ENCODE measurements around the gene SPAM1. TPM values are rescaled to one million over a fixed set of nuclear protein-coding genes. Genes with fewer than 3 reads are reported as not detected.
"Not testable (repeated sequence)": the region's sequence is repeated elsewhere in the genome, so short reads cannot be mapped to it uniquely, and the experiment has no call there.

SPAM1 gene
- total RNA-seq, 2 experiments from 2014 or later = not detected

GRCh38 chr7:123998921-123999320, 73.9 kb downstream of the SPAM1 start:
- no peak overlapping the region for H3K27ac ChIP-seq (ENCODE audit: low read depth in 1 of 2, low read length in 2 of 2)
- DNase-seq = no peak
- intact Hi-C loops (cut with DNase I, micrococcal nuclease) = no loop called here
- H3K4me1 ChIP-seq (ENCODE audit: insufficient read depth, low read length) = no peaks in the 10 kb centered on the region
- peaks cover 0 to 5% of the 10 kb centered on the region in 2 experiments for H3K9me3 ChIP-seq (ENCODE audit: control insufficient read depth in 1 of 2, insufficient read depth in 1 of 2, low read length in 2 of 2)
- ATAC-seq (ENCODE audit: poor library complexity) = no peak
- Mint-ChIP-seq H3K27me3 (no peaks in the 10 kb centered on the region), H3K4me1 (ENCODE audit: low read depth) (no peaks in the 10 kb centered on the region), H3K36me3 (ENCODE audit: low read depth) (no peaks in the 10 kb centered on the region), H3K9me3 (peaks cover 13% of the 10 kb centered on the region), H3K27ac (no peak overlapping the region), H3K4me3 (no peak overlapping the region)
- H3K4me3 ChIP-seq (ENCODE audit: low read length) = no peak overlapping the region
- no peaks in the 10 kb centered on the region for H3K27me3 ChIP-seq (ENCODE audit: control insufficient read depth in 1 of 2, insufficient read depth in 2 of 2, low read length in 2 of 2)
- no peaks in the 10 kb centered on the region for H3K36me3 ChIP-seq (ENCODE audit: insufficient read depth, low read length)
- ChIA-PET CTCF (no interaction called here), POLR2A (no interaction called here)
- no peak for TF ChIP-seq CTCF (IDR thresholded peaks at IDR 0.05)

- Mint-ChIP-seq H3K36me3 (ENCODE audit: low read depth) (no peaks in the 10 kb centered on the region), H3K4me1 (ENCODE audit: low read depth) (no peaks in the 10 kb centered on the region), H3K4me3 (no peak overlapping the region), H3K27ac (no peak overlapping the region), H3K9me3 (peaks cover 13% of the 10 kb centered on the region), H3K27me3 (no peaks in the 10 kb centered on the region)
- H3K27me3 ChIP-seq (ENCODE audit: control insufficient read depth in 1 of 2, insufficient read depth in 2 of 2, low read length in 2 of 2) = no peaks in the 10 kb centered on the region
- intact Hi-C loops (cut with DNase I, micrococcal nuclease) = no loop called here
- no peaks in the 10 kb centered on the region for H3K36me3 ChIP-seq (ENCODE audit: insufficient read depth, low read length)
- TF ChIP-seq CTCF (IDR thresholded peaks at IDR 0.05) = no peak
- no peak for DNase-seq
- peaks cover 5% of the 10 kb centered on the region in 2 experiments for H3K9me3 ChIP-seq (ENCODE audit: control insufficient read depth in 1 of 2, insufficient read depth in 1 of 2, low read length in 2 of 2)
- no peak for ATAC-seq (ENCODE audit: poor library complexity)
- H3K27ac ChIP-seq (ENCODE audit: low read depth in 1 of 2, low read length in 2 of 2) = no peak overlapping the region
- no peak overlapping the region for H3K4me3 ChIP-seq (ENCODE audit: low read length)
- no peaks in the 10 kb centered on the region for H3K4me1 ChIP-seq (ENCODE audit: insufficient read depth, low read length)
- ChIA-PET POLR2A (no interaction called here), CTCF (no interaction called here)
Observed at GRCh38 chr7:123999703-124000102, 74.7 kb downstream of the SPAM1 start.

- ATAC-seq (ENCODE audit: poor library complexity); H3K4me1 ChIP-seq (ENCODE audit: insufficient read depth, low read length); H3K9me3 Mint-ChIP-seq; H3K36me3 Mint-ChIP-seq (ENCODE audit: low read depth); H3K4me1 Mint-ChIP-seq (ENCODE audit: low read depth); H3K36me3 ChIP-seq (ENCODE audit: insufficient read depth, low read length); H3K27me3 Mint-ChIP-seq; H3K9me3 ChIP-seq (ENCODE audit: control insufficient read depth in 1 of 2, insufficient read depth in 1 of 2, low read length in 2 of 2); H3K27me3 ChIP-seq (ENCODE audit: control insufficient read depth in 1 of 2, insufficient read depth in 2 of 2, low read length in 2 of 2); H3K4me3 ChIP-seq (ENCODE audit: low read length); DNase-seq; intact Hi-C loops (cut with DNase I, micrococcal nuclease); H3K27ac ChIP-seq (ENCODE audit: low read depth in 1 of 2, low read length in 2 of 2); CTCF ChIA-PET; H3K4me3 Mint-ChIP-seq; H3K27ac Mint-ChIP-seq; POLR2A ChIA-PET: not testable (repeated sequence)
Observed at GRCh38 chr7:124008296-124008695, 83.3 kb downstream of the SPAM1 start.

DNA sequence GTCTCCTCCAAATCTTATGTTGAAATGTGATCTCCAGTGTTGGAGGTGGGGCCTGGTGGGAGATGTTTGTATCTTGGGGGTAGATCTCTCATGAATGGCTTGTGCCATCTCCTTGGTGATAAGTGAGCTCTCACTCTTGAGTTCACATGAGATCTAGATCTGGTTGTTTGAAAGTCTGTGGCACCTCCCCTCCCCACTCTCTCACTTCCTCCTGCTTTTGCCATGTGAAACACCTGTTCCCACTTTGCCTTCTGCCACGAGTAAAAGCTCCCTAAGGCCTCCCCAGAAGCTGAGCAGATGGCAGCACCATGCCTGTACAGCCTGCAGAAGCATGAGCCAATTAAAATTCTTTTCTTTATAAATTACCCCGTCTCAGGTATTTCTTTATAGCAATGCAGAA, 84.3 kb downstream of the SPAM1 start:
- no peak overlapping the region for H3K27ac Mint-ChIP-seq
- no peak overlapping the region for H3K4me3 ChIP-seq (ENCODE audit: low read length)
- TF ChIP-seq CTCF (IDR thresholded peaks at IDR 0.05) = no peak
- ATAC-seq (ENCODE audit: poor library complexity) (no peak), DNase-seq (no peak)
- POLR2A ChIA-PET = no interaction called here
- CTCF ChIA-PET = no interaction called here
- peaks cover 0 to 3% of the 10 kb centered on the region in 2 experiments for H3K27me3 ChIP-seq (ENCODE audit: control insufficient read depth in 1 of 2, insufficient read depth in 2 of 2, low read length in 2 of 2)
- H3K27ac ChIP-seq (ENCODE audit: low read depth in 1 of 2, low read length in 2 of 2) = no peak overlapping the region
- H3K9me3 ChIP-seq (ENCODE audit: control insufficient read depth in 1 of 2, insufficient read depth in 1 of 2, low read length in 2 of 2) = peaks cover 0 to 7% of the 10 kb centered on the region in 2 experiments
- no peaks in the 10 kb centered on the region for H3K36me3 Mint-ChIP-seq (ENCODE audit: low read depth)
- intact Hi-C loops (cut with DNase I, micrococcal nuclease) = no loop called here
- H3K36me3 ChIP-seq (ENCODE audit: insufficient read depth, low read length) = no peaks in the 10 kb centered on the region
- no peaks in the 10 kb centered on the region for H3K9me3 Mint-ChIP-seq
- H3K4me3 Mint-ChIP-seq = no peak overlapping the region
- no peaks in the 10 kb centered on the region for H3K4me1 Mint-ChIP-seq (ENCODE audit: low read depth)
- no peaks in the 10 kb centered on the region for H3K27me3 Mint-ChIP-seq
- no peaks in the 10 kb centered on the region for H3K4me1 ChIP-seq (ENCODE audit: insufficient read depth, low read length)
